MM.1S (cell line): ENCODE results near the gene RAB23.

Experiments used
- CTCF ChIP-seq: fragments of 300-600 bp; sonication (generic); IDR thresholded peaks from 2 replicates; pipeline ENCODE4 v1.5.1; 2016; ENCODE audit warnings: antibody characterized with exemption, low read length, mixed read lengths
- EZH2 ChIP-seq: fragments of 300-600 bp; sonication (generic); optimal IDR thresholded peaks from 2 replicates; pipeline ENCODE3; 2017; ENCODE audit warnings: low read depth, mild to moderate bottlenecking, antibody characterized with exemption, low read length, mixed read lengths
- EZH2phosphoT487 ChIP-seq: fragments of 300-600 bp; sonication (generic); IDR thresholded peaks from 2 replicates; pipeline ENCODE4 v1.6.1; 2018; ENCODE audit warnings: antibody characterized with exemption, low read length

GRCh38 chr6:57252975-57253374 lies 30.9 kb upstream of the RAB23 start:
- TF ChIP-seq CTCF (no peak), EZH2phosphoT487 (no peak), EZH2 (no peak)
